GM12891 (cell line): ENCODE results near the gene RNFT2.

ENCODE experiments used
- PAX5 ChIP-seq: IDR thresholded peaks from 2 replicates; pipeline ENCODE4 v1.6.1; 2011; ENCODE audit warnings: low read length, moderate library complexity, mild to moderate bottlenecking; ENCODE audit not compliant: insufficient read depth, severe bottlenecking
- POLR2A ChIP-seq: IDR thresholded peaks from 2 replicates; pipeline ENCODE4 v1.6.1; 2011; ENCODE audit warnings: low read depth, low read length, control low read depth
- POLR2AphosphoS5 ChIP-seq: IDR thresholded peaks from 2 replicates; pipeline ENCODE4 v1.6.1; 2011; ENCODE audit warnings: low read depth, low read length, control low read depth
- SPI1 ChIP-seq: IDR thresholded peaks from 2 replicates; pipeline ENCODE4 v1.6.1; 2011; ENCODE audit warnings: low read depth, low read length, control low read depth
- TAF1 ChIP-seq: IDR thresholded peaks from 2 replicates; pipeline ENCODE4 v1.6.1; 2011; ENCODE audit warnings: low read depth, low read length, control low read depth

GRCh38 chr12:116780942-116781341 is 42.8 kb downstream of the RNFT2 start:
- TF ChIP-seq POLR2A = no peak
- TF ChIP-seq PAX5 = no peak
- TF ChIP-seq POLR2AphosphoS5 = no peak
- TF ChIP-seq TAF1 = no peak
- no peak for TF ChIP-seq SPI1
